NCI-H1694 treated with DMSO at 0.1 percent for 48 hours (cell line): ENCODE results near the gene APOBEC2.

Source experiments
- DNase-seq: peaks from one replicate; lab custom pipeline; 2025; lab: John Stamatoyannopoulos, UW

APOBEC2 gene

DNA sequence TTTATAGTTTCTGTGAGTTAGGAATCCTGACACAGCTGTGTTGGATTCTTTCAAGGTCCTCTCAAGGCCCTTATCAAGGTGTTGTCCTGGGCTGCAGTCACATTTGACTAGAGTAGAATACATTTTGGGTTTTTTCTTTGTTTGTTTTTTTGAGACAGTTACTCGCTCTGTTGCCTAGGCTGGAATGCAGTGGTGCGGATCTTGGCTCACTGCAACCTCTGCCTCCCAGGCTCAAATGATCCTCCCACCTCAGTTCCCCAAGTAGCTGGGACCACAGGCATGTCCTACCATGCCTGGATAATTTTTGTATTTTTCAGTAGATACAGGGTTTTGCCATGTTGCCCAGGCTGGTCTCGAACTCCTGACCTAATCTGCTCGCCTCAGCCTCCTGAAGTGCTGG lies 35.4 kb downstream of the APOBEC2 start:
- no peak for DNase-seq

DNA sequence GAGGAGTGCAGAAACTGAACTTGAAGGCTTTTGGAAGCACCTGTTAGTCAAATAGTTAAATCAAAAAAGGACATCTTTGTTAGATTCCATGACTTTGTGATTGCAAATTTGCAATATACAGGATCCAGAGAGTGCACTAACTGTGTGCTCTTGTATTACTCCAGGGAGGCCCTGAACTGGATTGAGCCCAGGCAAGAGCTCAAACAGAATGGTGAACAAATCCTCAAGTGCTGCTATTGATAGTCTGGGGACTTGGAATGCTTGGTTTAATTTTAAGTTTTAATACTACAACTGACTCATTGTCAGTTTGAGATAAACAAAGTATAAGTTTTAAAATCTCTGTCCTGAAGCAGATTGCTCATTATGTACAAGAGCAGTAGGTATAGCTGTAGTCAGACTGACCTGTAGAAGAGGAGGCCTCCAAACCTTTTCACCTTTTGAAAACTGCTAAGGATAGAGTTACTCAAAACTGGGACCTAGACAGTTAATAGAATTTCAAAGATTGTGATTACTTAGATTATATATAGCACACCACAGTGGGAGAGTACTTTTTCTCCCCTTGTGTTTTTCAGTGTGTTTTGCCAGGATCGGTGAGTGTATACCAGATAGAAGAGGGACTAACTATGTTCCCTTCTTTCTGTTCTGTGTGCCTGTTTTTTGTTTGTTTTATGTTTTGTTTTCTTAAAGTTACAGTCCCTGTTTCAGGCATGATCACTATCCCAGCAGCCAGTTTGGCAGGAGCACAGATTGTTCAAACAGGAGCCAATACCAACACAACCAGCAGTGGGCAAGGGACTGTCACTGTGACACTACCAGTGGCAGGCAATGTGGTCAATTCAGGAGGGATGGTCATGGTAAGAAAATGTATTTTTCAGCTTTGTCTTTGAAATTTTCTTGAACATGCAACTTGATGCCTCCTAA lies 38.1 kb downstream of the APOBEC2 start:
- no peak for DNase-seq

DNA sequence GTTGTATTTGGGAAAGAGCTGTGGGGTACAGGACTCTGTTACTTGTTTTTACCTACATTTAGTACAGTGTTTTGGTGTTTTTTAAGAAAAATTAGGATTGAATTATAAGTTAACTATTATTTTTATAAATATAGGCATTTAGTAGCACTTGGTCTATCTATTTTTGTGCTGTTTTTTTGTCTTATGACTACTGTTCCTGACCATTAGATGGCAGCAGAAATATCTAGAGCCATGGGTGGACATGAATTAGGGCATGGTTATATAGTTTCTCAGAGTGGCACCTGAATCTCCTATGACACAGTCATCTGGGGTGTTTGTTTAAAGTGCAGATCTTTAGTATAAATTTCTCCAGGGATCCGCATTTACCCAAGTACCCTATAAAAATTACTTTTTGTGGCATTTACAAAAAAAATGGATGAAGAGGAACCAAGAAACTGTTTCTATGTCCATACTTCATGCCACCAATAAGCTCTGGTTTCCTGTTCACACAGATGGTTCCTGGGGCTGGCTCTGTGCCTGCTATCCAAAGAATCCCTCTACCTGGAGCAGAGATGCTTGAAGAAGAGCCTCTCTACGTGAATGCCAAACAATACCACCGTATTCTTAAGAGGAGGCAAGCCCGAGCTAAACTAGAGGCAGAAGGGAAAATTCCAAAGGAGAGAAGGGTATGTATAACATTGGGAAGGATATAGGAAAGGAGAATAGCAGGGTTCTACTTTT lies 39.6 kb downstream of the APOBEC2 start:
- no peak for DNase-seq

DNA sequence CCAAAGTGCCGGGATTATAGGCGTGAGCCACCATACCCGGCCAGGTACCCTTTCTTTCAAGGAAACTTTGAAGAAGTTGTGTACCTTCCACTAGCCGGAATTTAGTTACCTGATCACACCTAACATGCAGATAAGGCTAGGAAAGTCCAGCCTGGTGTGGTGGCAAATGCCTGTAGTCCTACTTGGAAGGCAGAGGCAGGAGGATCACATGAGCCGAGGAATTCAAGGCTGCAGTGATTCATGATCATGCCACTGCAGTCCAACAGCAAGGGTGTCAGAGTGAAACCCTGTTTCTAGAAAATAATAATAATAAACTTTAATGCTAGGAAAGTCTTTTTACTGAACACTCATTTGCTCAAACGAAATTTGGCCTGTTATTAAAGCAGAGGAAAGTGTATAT lies 40.7 kb downstream of the APOBEC2 start:
- no peak for DNase-seq

DNA sequence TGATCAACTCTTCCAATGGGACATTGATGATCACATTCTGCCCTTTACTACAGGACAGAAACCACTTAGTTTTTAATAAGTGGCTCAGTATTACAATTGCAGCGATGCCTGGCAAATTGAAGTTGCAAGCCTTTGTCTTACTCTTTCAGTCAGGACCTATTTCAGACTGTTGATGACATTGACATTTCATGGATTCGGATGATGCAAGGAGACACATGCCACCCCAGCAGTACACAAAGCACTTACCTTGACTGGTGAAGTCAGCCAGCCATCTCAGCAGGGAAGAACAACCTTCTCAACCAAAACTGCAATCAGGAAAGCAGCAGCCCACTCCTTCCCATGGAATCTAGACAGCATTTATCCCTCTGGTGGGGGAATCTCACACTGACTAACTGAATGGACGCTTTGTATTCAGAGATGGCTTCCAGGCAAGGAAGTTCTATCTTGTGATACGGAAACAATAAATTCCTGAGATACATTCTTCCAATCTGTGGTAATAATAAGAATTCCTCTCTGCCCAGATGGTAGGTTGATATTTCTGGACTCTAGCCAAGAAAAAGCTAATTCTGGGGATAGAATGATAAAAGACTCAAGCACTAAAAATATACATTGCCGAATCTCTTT lies 44.6 kb downstream of the APOBEC2 start:
- DNase-seq: no peak

DNA sequence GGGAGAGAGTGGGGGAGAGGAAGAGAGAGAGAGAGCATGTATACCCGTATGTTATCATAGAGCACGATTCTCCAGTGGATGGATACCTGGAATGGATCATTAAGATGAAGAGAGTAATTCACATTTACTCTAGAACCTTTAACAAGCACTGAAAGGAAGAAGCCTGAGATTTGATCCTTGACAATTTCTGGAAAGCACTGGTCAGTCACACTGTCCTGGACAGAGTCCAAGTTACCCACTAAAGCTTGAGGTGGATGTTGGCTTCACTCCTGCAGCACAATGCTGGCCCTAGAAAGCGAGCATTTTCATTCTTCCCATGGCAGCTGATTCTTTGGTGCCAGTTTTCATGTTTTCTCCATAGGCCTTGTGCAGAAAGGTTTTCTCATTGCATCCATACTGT lies 45.4 kb downstream of the APOBEC2 start:
- DNase-seq: no peak

DNA sequence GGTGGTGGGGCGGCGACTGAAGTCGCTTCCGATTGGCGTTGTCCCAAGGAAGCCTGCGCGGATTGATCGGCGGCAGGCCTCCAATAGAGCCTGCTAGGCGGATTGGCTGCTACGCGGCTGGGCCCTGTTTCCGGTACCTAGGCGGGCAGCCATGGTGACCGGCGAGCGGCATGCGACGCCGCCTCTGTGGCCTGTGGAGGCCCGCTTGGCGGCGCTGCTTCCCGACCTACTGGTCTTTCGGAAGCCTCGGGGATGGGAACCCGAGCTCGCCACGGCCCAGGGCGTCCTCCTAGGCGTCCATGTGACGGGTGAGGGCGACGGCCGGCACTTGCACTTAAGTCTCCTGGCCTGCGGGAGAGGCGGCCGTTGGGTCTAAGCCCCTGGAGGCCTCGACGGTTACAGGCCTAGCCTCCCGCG lies 47.9 kb downstream of the APOBEC2 start:
- DNase-seq: no peak

DNA sequence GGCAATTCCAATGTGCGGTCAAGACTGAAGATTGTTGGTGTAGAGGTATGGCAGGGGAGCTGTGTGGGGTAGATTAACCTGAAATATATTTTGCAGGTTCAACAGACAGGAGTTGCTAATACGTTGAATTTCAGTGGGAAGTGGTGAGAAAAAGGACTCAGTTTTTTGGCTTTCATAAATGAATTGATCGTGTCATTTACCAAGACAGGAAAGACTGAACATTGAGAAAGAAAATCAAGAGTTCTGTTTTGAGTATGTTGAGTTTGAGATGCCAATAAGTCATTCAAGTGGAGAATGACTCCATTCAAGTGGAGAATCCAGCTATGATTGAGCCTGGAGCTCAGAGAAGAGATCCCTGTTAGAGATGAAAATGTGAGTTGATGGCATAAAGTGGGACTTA lies 50.8 kb downstream of the APOBEC2 start:
- DNase-seq: no peak

DNA sequence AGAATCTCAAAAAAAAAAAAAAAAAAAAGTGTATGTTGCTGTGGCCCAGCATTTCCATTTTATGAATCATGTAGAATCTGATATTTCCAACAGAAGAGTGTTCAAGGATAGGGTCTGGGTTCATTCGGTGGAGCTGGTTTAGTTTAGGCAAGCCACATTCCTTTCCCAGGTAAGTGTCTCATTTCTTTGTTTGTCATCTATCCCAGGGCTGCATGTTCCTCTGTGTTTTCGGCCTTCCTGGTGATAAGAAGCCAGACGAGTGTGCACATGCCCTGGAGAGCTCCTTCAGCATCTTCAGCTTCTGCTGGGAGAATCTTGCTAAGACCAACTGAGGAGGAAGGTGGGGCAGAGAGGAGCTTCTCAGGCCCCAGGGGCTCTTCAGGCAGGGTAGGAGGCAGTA lies 58.0 kb downstream of the APOBEC2 start:
- DNase-seq: no peak
